ENCODE measurements around the gene RBM6.
"Not testable (repeated sequence)": the region's sequence is repeated elsewhere in the genome, so short reads cannot be mapped to it uniquely, and the experiment has no call there.

The RBM6 gene

DNA sequence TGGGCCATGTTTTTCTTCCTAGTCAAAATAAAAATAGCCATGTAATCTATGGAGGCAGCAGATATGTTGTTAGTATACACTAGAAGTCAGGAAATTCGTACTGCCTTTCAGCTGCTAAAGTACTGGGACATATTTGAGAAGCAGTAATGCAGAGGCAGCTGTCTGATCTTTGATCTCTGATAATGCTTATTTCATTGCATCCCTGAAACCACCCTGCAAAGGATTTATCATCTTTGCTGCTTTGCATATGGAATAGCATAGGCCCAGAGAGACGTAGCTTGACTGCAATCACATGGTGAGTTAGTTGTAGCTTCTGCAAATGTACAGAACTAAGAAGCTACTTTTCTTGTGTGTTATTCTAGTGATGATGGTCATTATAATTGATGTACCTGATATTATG lies 52.4 kb downstream of the RBM6 start:
- no peak for DNase-seq (ENCODE audit: low spot score)

DNA sequence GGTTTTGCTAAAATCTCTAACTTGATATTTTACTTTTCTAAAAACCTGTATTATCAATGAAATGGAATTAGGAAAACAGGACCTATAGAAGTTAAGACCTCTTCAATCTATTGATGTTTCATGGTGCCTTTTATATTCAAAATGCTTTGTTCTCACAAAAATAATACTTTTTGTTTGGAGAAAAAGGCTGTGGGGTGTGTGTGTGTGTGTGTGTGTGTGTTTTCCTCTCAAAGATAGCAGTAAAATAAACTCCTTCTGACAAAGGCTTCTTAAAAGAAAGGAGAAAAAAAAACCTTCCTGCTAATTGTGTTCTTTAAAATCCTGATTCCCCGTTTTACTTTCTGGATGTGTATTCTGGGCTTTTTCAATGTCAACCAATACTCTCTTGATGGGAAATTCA lies 54.5 kb downstream of the RBM6 start:
- no peak for DNase-seq (ENCODE audit: low spot score)

DNA sequence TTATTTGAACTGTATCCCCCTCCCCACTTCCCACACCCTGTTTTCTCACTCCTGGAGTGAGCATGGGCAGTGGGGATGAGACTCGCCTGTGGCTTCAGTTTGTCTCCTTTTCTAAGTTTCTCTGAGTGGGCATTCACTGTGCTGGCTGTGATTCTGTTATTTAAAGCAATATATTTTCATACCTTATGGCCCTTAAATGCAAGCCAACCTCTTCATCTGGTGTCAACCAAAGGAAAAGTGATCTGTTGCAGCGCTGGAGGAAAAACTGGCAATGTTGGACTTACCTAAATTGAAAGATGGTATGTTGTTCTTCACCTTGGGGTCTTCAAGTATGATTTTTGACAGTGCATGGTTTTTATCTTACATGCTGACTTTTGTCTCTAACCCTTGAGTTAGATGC lies 56.1 kb downstream of the RBM6 start:
- DNase-seq (ENCODE audit: low spot score), result no peak

DNA sequence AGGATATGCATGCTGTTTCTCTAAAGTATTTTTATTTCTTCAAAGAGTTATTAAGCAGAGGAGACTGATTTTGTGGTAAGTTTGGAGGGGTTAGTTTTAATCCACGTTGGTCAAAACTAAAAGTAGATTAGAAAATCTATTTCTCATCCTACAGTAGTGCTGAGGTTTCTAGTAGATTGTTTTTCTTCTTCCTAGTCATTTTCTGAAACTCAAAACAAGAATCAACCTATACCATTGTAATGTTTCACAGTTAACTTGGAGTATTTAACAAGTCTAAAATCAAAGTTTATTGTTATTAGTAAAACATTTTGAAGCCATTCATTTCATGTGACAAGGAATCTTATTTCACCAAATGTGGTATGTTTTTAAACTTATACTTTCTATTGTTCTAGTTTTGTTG lies 57.9 kb downstream of the RBM6 start:
- DNase-seq (ENCODE audit: low spot score), result no peak

DNA sequence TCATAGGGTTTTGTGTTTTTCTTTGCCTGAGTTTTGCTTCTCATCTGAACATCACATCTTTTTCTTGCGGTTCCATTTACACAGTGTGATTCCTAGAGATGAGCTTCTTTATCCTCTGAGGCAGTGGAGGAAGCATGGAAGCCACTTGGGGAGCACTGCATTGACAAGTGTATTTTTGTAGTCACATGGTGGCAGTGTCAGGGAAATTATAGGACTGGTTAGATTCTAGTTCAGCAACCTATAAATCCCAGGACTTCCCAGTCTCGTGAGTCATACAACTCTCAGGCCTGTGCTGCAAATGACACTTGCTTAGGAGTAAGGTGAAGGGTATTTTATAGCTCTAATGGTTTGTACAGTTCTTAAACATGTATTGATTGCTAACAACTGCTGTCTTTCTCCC lies 58.4 kb downstream of the RBM6 start:
- no peak for DNase-seq (ENCODE audit: low spot score)

DNA sequence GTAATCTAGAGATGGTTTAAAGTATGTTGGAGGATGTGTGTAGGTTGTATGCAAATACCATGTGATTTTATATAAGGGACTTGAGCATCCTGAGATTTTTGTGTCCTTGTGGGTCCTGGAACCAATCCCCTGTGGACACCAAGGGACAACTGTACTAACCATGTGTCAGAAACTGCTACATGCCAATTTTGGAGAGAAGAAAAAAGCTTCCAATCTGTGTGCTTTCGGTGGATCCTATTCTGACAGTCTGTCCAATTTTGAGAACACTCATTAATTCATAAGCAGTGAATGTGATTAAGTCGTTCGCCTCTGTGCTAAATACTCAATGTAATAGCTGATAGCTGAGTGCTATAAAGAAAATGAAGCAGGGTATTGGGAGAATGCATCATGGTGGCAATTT lies 61.6 kb downstream of the RBM6 start:
- no peak for DNase-seq (ENCODE audit: low spot score)

DNA sequence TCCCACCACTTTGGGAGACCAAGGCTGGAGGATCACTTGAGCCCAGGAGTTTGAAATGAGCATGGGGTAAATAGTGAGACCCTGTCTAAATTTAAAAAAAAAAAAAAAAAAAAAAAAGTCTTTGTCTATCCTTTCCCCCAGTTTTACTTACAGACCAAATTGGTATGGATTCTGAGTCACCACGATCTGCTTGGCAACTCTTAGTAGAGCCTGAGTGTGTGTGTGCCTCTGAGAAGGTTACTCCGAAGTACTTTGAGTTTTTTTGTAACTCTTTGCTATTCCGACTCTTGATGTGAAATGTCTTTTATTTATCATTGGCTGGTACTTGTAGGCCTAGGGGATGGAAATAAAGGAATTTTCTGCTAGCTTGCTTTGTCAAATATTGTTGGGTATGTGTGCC lies 63.3 kb downstream of the RBM6 start:
- DNase-seq (ENCODE audit: low spot score), result no peak

DNA sequence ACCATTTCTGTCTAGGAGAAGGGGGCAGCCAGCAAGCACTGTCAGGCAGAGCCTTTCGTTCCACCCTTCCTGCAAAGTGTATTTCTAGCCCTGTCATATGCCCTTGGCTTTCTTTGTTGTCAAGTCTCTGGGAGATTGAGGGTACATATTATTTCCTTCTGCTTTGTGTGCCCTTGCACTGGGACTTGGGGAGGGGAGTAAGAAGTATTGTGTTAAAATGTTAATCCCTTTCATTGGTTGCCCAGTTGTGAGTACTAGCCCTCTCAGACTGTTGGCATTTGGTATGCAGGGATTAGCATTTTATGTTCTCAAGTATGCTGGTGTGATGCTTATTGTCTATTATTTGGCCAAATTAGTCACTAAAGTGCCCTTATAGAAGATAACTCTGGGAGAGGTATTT lies 63.9 kb downstream of the RBM6 start:
- DNase-seq (ENCODE audit: low spot score), result no peak

DNA sequence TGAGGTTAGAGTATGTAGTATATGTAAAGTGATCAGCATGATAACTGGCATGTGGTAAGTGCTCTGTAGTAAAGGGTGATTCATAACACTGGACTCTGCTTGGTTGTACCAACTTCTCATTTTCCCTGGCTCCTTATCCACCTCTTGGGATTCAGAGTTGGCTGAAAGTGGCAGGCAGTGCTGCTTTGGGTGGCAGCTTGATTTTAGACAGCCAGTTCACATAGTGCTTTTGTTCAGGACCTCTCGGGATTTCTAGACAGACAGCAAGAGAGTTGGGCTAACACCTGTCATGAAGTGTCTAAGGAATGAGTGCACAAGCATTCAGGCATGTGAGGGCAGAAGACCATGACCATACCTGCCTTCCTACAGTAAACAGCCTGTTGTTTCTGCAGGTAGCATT lies 69.0 kb downstream of the RBM6 start:
- no peak for DNase-seq (ENCODE audit: low spot score)

DNA sequence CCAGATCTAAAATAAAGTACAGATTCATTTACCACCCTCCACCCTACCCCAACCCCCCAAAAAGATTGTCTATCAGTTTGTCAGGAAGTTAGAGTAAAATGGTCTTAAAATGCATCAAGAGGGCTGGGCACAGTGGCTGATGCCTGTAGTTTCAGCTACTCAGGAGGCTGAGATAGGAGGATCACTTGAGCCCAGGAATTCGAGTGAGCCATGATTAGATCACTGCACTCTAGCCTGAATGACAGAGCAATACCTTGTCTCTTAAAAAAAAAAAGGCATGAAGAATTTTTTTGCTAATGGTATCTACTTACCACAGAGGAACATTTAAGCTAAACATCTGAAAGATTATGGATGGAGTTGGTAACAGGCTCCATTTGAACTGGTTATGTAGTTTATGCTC lies 71.0 kb downstream of the RBM6 start:
- DNase-seq (ENCODE audit: low spot score), result no peak

DNA sequence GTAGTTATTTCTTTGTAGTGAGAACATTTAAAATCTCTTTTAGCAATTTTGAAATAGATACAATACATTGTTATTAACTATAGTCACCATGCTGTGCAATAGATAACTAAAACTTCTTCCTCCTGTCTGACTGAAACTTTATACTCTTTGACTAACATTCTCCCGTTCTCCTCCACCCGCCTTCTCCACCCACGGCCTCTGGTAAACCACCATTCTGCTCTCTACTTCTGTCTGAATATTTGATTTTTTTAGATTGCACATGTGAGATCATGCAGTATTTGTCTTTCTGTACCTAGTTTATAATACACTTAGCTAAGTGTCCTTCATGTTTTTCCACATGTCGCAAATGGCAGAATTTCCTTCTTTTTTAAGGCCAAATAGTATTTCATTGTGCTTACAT lies 76.0 kb downstream of the RBM6 start:
- no peak for DNase-seq (ENCODE audit: low spot score)

DNA sequence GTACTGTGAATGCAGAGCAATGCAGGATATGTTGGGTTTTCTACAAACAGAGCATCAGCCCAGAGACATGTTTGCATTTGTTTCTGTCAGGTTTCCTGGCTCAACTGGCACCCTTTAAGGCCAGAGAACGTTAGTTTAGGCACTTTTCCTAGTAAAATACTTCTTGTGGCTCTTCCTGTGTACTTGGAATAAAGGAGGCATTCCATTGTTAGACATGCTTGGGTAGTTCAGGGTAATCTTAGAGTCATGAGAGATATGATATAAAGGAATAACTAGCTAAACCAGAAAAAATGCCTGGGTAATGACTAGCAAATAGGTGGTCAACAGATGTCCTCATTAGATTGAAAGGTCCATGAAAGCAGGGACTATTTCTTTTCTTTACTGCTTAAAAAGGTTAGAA lies 88.4 kb downstream of the RBM6 start:
- DNase-seq (ENCODE audit: low spot score), result no peak

DNA sequence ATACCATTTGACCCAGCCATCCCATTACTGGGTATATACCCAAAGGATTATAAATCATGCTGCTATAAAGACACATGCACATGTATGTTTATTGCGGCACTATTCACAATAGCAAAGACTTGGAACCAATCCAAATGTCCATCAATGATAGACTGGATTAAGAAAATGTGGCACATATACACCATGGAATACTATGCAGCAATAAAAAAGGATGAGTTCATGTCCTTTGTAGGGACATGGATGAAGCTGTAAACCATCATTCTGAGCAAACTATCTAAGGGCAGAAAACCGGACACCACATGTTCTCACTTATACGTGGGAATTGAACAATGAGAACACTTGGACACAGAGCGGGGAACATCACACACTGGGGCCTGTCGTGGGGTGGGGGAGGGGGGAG lies 91.3 kb downstream of the RBM6 start:
- not testable (repeated sequence) for DNase-seq (ENCODE audit: low spot score)

DNA sequence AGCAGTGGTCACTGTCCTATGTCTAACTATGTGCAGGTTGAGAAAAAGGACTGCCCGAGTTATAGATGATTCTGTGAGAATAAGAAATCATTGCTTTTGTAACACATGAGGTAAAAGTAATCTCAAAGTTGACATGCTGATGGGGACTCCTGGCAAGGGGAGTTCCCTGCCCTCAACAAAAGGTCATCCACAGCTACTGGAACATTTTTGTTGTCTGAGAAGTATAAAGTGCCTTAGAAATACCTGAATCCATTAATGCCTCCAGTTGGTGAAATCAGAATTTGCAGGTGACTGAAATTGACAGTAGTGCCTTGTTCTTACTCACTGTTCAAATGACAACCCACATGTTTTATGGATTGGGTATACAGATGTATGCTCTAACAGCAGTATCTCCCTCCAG lies 105.0 kb downstream of the RBM6 start:
- DNase-seq (ENCODE audit: low spot score), result no peak

DNA sequence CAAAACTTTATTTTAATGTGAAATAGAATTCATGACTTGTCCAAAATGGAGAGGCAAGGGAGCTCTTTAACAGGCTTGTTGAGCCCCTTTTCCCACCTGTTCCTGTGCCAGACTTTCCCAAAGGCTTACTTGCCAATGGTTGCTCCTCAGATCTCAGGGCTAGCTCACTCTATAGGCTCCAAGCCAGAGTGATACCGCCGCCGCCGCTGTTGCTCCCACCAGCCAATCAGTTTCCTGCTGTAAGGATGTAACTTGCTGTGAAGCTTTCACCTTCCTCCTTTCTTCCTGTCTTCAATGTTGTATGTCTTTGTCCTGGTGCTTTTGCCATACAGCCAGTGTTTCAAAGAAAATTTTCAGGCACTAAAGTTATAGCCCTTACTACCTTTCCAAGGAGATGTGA lies 107.5 kb downstream of the RBM6 start:
- DNase-seq (ENCODE audit: low spot score), result no peak

DNA sequence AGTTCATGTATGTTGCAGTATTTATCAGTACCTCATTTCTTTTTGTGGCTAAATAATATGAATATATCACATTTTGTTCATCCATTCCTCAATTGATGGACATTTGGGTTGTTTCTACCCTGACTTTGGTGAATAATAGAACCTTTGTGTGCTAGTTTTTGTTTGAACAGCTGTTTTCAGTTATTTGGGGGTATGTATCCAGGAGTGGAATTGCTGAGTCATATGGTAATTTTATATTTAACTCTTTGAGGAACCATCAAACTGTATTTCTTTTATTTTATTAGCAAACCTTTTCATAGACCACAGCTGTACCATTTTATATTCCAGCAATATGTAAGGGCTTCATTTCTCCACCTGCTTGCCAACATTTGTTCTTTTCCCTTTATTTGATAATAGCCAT lies 110.4 kb downstream of the RBM6 start:
- DNase-seq (ENCODE audit: low spot score), result peak; percentile 83

DNA sequence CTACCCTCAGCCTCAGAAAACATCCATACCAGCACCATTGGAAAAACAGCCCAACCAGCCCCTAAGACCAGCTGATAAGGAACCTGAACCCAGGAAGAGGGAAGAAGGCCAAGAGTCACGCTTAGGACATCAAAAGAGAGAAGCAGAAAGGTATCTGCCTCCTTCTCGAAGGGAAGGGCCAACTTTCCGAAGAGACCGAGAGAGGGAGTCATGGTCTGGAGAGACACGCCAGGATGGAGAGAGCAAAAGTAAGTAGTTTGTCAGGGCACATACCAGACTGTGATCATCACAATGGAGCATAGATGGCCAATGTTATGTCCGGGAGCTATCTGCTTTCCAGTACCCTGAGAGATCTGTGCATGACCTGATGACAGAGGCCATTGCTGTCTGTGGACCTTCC lies 117.8 kb downstream of the RBM6 start:
- no peak for DNase-seq (ENCODE audit: low spot score)

DNA sequence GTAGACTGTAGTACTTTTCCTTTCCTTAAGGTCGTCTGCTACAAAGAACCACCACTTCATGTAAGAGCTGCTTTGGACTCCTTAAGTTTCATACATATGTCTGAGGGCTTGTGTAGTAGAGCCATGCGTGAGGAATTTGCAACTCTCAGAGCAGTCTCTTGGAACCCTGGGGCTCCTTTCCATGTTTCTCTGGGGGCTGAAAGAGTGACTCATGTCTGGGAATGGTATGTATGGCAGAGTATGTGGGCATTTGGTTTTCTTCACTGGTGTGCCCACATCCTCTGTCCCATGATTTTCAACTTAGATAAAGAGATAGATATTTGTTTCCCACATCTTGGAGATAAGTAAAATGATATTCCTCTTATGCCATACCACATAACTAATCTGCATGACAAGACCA lies 128.2 kb downstream of the RBM6 start:
- no peak for DNase-seq (ENCODE audit: low spot score)

DNA sequence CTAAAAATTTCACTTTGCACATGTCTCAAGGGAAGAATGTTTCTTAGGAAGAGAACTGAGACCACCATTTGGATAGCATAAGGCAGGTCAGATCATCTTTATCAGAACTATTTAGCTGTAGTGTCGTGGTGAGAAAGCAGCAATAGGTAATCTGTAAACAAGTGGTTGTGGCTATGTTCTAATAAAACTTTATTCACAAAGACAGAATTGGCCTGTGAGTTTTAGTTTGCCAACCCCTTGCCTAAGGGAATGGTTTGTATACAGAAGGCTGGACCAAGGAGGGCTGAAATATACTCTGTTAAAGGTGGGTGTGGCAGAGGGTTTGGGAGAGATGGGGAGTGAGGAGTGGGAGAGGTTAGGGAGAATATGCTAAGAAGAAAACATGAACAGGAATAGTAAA lies 138.1 kb downstream of the RBM6 start:
- no peak for DNase-seq (ENCODE audit: low spot score)

DNA sequence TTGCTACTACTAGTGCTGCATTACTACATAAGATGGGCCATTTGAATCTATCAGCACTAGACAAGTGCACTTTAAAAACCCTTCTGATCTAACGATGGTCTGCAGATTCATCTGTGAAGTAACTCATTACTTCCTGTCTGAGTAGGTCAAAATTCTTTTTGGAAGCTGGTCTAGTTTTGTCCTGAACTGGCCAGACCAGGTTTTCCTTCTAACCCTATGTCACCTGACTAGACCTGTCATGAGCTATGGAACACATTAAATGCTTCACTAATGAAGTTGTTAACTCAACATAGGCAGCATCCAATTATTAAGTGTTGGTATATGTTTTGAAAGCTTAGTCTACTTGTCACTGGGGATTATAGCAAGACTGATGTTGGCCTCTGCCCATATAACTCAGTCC lies 138.7 kb downstream of the RBM6 start:
- no peak for DNase-seq (ENCODE audit: low spot score)

DNA sequence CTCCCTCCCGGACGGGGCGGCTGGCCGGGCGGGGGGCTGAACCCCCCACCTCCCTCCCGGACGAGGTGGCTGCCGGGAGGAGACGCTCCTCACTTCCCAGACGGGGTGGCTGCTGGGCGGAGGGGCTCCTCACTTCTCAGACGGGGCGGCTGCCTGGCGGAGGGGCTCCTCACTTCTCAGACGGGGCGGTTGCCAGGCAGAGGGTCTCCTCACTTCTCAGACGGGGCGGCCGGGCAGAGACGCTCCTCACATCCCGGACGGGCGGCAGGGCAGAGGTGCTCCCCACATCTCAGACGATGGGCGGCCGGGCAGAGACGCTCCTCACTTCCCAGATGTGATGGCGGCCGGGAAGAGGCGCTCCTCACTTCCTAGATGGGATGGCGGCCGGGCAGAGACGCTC lies 145.0 kb downstream of the RBM6 start:
- not testable (repeated sequence) for DNase-seq (ENCODE audit: low spot score)

DNA sequence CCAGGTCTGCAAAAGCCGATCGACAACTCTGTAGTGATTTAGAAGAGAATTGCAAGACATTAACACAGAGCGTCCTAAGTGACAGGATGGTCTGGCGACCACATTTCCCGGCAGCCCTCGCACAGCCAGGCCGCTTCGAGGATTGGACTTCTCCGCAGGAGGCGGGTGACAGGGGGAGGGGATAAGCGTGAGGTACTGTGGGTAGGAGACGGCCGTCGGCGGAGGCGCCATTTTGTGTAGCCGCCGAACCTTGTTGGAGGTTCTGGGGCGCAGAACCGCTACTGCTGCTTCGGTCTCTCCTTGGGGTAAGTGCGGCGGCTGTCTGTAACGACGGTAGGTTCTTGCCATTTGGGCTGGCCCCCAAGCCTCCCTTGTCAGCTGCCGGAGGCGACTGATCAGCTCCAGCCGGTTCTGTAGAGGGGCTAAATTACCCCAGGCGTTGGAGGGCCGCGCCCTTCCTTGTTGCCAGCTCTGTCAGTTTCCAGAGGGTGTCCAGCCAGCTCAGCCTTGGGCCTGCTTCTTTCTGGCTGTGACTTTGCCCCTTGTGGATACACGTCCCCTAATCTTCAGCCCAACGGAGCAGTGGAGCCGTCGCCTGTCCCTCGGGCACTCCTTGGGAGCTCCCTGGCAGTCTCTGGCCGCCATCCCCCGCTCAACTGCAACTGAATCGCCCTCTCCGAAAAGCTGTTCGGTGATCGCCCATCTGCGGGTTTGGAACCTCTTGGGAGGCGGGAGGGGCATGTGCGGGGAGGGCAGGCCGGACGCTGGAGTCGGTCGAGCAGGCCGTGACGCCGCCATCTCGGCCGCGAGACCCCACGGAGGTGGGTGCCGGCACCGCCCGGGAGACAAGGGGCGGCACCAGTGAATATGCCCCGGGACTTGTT lies 149.0 kb downstream of the RBM6 start, which contains the start of gene RBM5:
RBM5 (plus strand) TSS at position 195 of the 884 bp plus-strand sequence. CDS start 1,516 bp downstream, outside the sequence.
- DNase-seq (ENCODE audit: low spot score), result peak; percentile 98

DNA sequence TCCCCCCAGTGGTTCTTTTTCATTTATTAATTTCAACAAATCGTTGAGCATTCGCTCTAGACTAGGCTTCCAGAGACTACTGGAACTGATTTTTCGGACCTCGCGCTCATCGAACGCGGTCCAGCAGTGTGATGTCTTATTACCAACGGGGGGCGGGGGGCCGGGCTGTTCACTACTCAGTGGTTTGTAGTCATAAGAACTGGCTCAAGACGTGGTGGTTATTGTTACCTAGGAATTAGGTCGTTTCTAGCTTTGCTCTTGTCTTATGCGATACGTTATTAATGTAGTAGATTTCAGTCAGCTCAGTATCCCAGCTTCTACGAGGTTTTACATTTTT lies 149.6 kb downstream of the RBM6 start:
- no peak for DNase-seq (ENCODE audit: low spot score)

DNA sequence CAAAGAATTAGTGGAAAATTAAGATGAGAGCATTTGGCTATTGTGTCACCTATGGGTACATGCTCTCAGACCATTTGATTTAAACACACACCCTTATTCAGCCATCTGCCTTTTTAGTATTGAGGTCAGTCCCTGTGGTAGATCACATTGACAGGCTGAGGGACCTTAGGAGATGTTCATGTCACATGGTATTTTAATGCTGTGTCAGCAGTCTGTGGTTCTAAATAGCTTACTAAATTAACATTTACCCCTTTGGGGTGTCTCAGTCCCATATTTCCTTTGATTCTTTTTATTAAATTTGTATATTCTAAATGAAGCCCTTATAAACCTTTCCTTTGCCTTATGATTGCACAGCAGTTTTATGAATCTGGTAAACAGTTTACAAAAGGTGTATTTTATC lies 151.0 kb downstream of the RBM6 start:
- no peak for DNase-seq (ENCODE audit: low spot score)
